Stimulated activated CD4-positive, alpha-beta T cell treated with anti-CD3 and anti-CD28 coated beads, Interleukin-1b, Interleukin-23, amount 100 ng/mL, for 4 hours (primary cell): ENCODE results near the gene ADAMTS15.

Source experiments
- DNase-seq, 2 donors: peaks; one replicate each; pipeline ENCODE4 v3.0.0-alpha.2; 2020; ENCODE audit warnings: low read depth in 2 of 2

The ADAMTS15 gene

DNA sequence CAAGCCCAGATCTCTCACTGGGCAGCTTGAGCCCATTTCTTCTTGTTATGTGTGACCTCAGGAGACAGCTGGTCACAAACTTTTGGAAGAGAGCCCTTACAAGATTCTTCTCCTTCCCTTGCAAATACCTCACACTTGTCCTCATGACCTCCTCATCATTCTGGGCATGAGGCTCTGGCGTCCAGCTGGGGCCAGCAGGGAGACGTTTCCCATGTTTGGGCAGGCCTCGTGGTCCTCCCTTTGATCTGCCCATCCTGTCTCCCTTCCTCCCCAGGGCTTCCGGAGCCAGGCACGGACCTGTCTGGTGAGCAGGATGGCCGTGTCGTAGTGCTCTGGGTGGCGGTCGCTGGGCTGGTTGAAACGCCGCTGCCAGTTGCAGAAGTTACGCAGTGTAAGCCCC is 29.7 kb upstream of the ADAMTS15 start:
- DNase-seq = no peak

DNA sequence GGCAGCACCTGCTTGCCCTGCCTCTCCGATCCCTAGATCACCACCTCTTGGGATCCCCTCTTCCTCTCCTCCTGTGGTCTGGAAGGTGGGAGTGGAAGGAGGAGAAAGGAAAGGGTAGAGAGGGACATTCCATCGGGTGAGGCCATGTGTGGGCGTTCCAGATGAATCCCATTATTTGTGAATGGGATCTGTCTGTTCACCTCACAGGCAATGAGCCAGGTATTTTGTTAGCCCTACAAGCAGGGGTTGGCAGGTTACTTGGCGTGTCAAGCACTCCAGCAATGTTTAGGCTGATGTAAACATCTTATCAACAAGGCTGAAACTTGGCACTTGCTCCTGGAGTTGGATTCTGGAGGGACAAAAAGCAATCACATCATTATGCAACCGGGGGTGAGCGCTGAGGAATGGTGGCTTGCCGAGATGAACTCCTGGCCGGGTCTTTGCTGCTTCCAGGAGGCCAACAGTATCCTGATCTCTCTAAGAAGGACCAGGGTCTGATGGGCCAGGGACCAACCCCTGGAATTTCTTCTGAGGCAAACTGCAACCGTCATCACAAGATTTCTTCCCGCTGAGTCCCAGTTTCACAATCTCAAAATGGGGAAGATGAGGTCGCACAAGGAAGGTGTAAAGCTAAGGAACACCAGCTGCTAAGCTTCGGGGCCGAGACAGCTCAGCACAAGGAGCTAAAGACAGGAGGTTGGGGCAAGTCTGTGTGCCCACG is 27.8 kb upstream of the ADAMTS15 start:
- no peak for DNase-seq

DNA sequence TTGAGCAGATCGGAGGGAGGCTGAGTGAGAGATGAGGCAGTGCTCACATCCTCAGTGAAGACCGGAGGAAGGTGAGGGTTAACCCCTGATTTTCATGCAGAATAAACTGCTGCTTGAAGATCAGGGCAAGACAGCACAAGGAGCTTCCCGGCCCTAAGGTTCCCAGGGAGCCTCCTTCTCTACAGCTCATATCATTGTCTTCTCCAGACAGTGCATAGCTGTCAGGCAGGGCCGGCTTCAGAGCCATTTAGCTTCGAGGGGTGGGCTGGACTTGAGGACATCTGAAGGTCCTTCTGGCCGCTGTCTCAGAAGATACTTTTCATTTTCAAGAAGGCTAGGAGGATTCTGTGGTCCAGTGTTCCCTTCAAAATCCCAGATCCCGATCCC is 27.3 kb upstream of the ADAMTS15 start:
- no peak for DNase-seq

DNA sequence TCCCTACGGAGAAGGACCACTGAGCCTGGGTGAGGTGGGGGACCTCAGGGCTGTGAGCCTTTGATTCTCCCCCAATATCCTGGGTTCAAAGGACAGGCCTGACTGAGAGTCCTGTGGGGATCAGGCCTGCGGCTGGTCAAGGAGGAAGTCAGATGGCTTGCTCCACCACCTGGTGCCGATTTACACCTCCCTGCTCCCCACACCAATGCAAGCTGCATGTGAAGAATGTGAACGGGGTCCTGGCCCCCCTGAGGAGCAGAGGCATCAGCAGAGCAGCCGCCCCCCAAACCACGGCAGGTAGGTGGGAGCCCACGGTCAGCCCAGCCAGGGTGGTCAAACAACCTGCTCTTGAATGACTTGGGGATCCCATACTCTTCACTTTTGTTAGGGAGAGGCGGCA is 26.7 kb upstream of the ADAMTS15 start:
- DNase-seq = no peak

DNA sequence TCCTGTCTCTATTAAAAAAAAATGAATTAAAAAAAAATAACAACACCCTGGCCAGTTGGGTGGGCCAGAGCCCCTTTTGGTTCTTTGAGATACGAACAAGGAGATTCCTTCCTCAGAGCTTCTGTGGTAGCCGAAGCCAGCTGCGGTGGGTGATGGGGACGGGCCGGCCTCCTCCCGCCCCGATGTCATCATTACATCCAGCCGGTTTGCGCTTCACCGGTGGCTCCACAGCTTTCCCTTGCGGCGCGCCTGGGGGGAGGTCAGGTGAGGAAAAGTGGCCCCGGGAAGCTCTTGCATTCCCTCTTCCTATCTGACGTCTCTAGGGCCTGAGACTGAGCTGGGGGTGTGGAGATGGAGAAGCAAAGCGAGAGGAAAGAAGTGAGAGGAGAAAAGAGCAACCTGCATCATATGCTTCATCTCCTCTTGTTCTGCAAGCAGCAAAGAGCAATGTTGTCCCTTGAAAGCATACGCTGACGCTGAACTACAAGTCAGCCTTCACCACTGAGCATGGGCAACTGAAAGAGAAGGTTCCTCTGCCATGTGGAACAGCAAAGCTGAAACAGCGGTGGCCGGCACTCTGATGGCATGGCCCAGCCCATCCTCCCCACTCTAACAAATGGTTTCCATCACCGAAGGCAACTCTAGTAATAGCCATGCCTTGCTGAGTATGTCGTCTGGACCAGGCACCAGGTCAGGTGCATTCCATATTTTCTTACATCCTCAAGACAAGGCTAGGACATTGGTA is 26.0 kb upstream of the ADAMTS15 start:
- no peak for DNase-seq

DNA sequence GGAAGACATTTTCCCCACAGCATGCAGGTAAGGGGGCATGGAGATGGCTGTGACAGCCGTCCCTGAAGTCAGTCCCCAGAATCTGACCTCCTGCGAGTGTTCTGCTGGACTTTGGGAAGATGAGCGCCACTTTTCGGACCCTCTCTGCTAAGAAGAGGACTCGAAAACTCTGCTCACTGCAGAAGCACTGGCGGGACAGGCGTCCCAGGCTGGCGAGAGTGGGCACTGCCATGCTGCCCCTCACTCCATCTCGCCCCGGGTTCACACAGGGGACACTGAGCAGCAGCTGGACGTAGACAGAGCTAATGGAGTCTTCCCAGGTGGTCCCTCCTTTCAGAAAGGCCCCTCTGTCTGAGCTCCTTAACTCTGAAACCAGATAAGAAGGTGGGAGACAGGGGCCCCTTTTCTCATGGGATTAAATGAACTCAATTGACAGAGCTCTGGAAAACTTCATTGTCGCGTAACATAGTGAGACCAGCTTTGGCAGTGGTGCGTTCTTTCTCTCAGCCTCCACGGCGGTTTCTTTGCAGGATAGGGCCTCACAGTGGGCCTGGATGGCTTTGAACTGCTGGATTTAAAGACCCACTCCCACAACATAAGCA is 24.8 kb upstream of the ADAMTS15 start:
- no peak for DNase-seq

DNA sequence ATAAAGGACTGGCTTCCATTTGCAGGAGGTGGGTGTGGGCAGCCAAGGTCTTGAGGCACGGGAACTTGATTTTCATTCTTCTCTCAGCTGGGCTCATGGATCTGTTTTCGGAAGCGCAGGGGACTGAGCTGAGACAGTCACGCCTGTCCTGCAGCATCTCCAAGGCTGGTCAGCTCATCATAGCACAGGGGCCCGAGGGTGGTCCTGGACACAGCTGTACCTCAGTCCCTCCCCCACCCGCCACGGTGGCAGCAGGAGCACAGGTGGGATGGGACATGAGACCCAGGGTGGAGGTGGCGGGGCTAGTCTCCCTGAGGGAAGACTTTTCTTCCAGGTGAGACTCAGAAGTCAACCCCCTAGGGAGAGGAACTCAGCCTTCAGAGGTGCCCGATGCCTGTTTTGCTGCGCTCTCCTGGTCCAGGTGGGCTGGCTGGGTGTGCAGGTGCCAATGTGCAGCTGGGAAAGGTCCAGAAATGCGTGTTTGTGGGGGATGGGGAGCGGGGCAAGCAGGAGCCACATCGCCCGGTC is 23.8 kb upstream of the ADAMTS15 start:
- DNase-seq = no peak

DNA sequence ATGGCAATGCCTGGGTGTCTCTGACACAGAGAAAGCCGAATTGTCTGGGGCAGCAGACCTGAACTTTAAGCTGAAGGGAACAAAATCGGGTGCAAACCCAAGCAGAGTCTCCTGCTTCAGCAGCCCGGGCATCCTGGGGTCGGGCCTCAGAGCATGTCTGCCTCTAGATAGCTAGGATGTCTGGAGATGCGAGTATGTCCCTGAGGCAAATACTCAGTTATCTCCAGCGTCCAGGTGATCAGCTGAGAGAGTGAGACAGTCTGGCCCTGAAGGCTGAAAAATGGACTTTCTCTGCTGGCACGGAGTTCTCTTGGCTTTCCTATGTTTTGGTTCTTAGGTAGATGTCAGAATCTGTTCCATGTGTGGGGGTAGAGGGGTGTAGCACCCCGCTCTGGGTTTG is 23.3 kb upstream of the ADAMTS15 start:
- DNase-seq = no peak

DNA sequence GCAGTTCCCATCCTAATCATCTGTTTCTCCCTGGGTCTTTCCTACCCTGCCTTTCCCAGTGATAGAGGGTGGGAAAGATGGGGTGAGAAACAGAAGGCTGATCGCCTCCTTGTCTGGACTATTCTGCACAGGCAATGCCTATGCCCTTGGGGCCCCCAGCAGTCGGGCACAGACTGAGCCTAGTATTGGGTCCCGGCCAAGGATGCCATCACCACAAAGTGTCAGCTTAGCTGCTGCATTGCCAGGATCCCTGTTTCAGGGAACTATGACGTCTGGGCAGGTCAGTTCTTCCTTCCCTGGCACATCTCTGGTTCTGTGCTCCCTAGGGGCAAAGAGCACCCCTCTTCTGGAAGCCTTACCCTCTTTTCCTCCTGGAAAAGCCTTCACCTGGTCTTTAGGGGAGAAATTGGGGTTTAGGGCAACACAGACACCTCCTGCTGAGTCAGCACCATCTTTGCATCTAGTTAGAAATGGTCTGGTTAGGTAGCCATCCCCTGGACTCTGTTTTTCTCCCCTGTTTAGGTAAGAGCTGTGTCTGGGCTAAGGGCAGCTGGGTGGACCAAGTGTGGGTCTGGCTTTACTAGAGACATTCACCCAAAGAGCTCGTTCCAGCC is 22.1 kb upstream of the ADAMTS15 start:
- no peak for DNase-seq

DNA sequence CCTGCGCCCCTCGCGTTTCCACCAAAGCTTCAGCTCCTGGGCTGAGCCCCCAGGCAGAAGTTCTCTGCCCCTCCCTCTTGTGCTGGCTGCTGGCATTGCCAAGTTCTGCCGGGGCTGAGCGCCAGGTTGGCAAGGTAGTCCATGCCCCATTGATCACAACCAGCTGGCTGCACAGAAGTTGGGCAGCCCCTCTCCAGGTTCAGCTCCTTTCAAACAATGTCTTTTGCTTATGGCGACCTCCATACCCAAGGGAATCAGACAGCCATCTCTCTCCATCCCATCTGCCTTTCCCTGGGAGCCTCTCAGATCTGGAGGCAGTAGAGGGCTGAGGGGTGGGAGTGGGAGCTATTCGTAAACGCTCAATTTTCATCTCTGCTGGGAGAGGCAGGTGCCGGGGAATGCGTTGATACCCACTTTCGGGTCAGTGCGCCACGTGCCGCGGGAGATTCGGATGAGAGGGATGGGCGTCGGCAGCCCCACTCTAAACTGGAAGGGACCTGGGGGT is 21.6 kb upstream of the ADAMTS15 start:
- DNase-seq = no peak

DNA sequence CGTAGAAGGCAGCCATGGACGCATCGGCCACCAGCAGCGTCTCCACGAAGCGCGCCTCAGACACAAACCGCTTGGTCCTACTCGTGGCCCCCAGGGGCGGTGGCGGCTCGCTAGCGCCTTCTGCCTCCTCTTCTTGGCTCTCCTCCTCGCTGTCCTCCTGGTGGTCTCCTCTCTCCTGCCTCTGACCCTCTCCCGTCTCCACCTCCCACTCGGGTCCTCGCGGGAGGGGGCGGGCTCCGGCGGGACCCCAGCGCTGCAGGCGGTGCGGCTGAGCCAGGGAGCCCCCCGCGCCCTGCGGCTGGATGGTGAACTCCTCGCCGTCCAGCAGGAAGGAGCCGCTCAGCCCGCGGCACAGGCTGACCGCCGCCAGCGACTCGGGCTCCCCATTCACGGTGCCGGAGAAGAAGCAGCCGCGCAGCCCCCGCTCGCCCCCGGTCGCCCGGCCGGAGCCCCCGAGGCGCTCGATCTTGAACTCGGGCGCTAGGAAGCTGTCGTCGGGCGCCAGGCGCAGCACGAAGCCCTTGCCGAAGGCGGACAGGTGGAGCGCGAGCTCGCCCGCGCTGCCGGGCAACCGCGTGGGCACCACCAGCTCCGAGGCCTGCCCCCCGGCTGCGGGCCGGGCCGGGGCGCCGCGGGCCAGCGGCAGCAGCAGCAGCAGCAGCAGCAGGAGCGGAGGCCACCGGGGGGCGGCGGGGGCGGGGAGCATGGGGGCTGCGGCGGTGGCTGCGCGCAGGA is 20.7 kb upstream of the ADAMTS15 start:
- DNase-seq = no peak

DNA sequence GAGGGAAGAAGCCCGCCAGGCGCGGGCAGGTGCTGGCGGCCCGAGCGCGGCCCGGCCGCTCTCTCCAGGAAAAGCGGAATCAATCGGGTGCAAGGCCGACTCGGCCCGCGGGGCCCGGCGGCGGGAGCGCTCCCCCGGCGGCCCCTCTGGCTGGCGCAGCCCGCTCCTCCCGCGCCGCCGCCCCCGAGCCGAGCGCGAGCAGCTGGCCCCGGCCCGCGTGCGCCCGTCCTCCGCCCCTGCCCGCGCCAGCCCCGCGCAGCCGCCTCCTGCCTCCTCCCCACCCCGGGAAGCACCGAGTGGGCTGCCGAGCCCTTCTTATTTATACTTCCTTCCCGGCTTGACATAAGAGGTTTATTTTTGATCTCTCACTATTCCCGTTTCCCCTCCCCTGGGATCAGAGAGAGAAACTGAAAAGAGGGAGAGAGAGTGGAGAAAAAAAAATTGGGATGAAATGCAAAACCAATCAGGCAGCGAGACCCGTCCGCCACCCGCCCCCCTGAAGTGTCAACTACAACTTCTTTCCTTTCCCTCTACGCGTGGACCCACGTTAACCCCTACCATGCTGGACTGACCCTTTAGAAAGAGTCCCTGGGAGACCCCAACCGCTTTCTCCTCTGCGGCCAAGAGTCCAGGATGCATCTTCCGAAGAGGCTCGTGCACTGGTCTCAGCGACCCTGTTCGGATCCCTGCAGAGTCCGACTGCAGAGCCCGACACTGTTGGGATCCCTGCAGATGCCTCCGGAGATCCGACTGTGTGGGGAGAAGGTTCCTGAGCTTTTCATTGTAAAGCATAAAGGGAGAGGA is 19.9 kb upstream of the ADAMTS15 start, which contains the start of gene ADAMTS8:
Gene ADAMTS8, minus strand, starts transcription at position 294 of the 804 bp plus-strand sequence. CDS start 323 bp downstream, outside the sequence.
- DNase-seq = no peak

DNA sequence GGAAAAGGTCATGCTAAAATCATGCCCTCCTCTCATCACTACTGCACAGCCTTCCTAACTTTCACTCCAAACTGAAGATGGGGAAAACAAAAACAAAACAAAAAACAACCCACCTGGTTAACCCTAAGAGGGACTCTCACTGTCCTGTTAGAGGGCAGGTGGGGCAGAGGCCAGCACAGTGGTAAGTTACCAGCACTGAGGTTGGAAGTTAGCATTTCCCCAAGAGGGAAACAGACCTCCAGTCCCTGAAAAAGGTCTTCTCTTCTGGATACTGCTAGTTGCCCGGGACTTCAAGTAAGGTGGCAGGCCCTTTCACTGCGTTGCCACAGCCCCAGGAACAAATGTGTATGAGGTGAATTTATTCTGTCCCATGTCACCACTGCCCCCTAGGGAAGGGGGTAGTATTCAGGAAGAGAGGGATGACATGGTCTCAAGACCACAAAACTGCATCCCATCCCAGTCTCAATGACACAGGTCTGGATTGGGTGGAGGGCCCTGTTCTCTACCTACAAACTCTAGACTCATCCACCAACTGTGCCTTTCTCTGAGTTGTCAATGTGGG is 19.2 kb upstream of the ADAMTS15 start:
- DNase-seq = no peak

DNA sequence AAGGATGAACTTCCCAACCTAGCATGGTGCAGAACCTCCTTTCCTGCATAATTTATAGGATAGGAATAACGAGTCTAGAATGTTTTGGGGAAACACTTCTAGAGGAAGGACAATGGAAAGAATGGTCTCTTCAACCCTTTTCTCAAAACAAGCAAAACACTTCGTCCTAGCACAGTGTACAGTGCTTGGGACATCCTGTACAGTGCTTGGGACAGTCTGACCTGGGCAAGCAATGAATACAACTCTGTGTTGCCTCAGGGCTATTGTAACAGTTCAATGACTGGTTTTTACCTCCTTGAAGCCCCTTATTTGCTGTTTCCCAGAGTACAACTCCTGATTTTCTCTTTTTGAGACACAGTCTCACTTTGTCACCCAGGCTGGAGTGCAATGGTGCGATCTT is 18.5 kb upstream of the ADAMTS15 start:
- no peak for DNase-seq

DNA sequence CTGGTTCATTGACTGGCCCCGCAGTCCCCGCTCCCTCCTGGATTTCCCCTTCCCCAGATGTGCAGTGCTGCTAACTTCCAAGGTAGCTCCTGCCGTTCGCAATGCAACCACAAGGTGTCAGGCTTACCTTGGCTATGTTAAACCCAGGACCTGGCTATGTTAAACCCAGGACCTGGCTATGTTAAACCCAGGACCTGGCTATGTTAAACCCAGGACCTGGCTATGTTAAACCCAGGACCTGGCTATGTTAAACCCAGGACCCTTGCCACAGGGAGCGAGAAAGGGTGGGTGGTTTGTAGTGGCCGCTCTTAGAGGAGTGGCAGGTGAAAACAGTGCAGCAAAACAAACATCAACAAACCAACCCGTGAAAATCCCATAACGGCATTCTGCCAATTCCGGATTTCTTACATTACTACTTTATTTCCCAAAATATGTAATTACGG is 17.1 kb upstream of the ADAMTS15 start:
- peak; percentile 46 to 51 for DNase-seq

DNA sequence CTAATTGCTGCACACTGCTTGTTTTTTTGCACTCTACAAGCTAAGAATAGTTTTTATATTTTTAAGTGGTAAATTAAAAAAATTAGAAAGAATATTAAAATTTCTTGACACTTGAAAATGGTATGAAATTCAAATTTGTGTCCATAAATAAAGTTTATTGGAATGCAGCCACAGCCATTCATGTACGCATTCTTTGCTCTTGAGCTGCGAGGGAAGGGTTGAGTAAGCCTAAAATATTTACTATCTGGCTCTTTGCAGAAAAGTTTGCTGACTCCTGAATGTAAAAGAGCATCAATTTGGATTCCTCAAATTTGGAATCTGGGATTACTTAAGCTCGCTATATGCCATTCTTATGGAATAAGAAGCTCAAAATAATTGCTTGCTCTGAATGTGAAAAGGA is 16.6 kb upstream of the ADAMTS15 start:
- no peak for DNase-seq

DNA sequence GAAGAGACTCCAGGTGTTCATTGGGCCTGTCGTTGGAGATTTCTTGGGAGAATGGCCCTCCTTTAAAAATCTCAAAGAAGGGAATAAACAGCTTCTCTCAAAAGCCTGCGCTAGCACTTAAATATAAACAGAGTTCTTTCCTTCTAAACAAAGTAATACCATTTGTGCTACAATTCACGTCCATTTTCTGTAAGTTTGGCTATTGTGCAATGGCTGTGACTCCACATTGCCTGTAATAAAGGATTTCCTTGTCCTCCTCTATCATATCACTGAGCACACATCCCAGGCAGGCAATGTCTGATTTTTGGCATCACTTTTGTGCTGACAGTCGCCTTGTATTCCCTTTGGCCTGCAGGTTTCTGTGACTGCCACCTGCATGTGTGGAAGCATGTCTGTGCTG is 15.1 kb upstream of the ADAMTS15 start:
- no peak for DNase-seq

DNA sequence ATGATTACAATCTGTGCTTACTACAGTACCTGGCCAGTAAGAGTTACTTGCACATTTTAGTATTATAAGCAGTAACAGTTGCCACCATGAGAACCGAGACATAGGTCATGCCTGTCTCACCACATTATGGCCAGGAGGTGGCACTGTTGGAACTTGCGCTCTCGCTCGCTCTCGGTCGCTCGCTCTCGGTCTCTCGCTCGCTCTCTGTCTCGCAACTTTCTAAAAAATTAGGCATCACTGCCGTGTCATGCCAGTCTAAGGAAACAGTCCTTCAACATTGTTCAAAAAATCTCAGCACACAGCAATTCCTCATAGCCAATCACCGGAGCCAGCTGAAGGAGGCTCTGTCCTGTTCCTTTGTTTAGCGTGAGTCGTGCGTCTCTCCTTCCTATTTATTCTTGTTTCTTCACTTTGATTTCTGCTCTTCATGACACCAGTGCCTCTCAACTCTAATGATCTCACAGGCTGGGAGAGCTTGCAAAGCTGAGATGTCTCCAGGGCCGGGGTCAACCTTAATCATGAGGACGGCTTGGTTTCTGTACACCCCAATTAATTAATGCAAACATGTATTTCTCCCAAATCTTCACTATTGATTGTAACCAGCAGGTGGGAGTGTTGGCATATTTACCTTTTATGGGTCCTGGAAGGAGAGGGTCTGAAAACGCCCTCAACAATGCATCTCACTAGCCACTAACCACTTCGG is 13.8 kb upstream of the ADAMTS15 start:
- peak; percentile 35 to 50 for DNase-seq

DNA sequence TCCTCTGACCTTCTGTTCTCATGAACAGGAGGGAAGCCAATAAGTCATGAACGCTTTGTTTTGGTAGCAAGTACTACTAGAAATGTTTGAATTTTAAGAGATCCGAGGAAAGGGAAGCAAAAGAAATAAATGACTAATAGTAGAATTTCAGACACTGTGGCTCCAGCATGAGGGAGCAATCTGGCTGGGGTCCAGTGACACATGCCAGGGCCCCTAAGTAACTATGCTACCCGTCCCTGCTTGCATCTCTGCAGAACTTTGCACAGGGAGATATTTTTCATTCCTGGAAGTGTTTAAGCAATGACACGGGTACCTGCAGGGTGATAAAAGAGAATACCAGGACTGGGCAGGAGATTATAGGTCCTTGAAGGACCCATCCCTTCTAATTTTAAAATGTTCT is 12.8 kb upstream of the ADAMTS15 start:
- DNase-seq = no peak

DNA sequence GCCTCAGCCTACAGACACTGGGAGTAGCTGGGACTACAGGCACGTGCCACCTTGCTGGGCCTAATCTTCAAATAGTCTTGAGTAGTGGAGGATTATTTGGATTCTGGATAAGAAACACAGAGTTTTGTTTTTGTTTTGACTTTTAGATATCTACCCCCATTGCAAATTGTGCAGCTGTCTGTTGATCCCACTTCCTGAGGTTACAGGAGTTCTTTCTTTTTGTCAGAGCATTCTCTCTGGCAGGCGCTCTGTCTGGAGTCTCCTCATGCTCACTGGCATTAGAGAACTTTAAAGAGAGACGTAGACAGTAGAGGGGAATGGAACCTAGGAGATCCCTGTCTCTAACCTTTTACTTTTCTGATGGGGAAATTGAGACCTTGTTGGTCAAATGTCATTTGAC is 12.3 kb upstream of the ADAMTS15 start:
- no peak for DNase-seq
